ENCODE results near the gene BEND5.

The BEND5 gene

GRCh38 chr1:48761411-48761810 is 15.3 kb downstream of the BEND5 start:
- no peak for DNase-seq

- DNase-seq = no peak
Observed at GRCh38 chr1:48760857-48761256, 15.8 kb downstream of the BEND5 start.

- no peak for DNase-seq
Observed at GRCh38 chr1:48758976-48759375, 17.7 kb downstream of the BEND5 start.

GRCh38 chr1:48757363-48757762 is 19.3 kb downstream of the BEND5 start:
- no peak for DNase-seq

- DNase-seq = no peak
Observed at GRCh38 chr1:48756683-48757316, 19.9 kb downstream of the BEND5 start.

- DNase-seq = no peak
Observed at GRCh38 chr1:48753293-48753692, 23.4 kb downstream of the BEND5 start.

GRCh38 chr1:48750109-48750508 is 26.6 kb downstream of the BEND5 start:
- DNase-seq = no peak

GRCh38 chr1:48749068-48749467 is 27.6 kb downstream of the BEND5 start:
- DNase-seq = no peak

- peak; percentile 20 for DNase-seq
Observed at GRCh38 chr1:48746906-48747305, 29.8 kb downstream of the BEND5 start.

- DNase-seq = no peak
Observed at GRCh38 chr1:48744032-48744431, 32.7 kb downstream of the BEND5 start.

- no peak for DNase-seq
Observed at GRCh38 chr1:48743480-48743879, 33.2 kb downstream of the BEND5 start.

- DNase-seq = peak; percentile 29
Observed at GRCh38 chr1:48741380-48741779, 35.3 kb downstream of the BEND5 start.

- no peak for DNase-seq
Observed at GRCh38 chr1:48740621-48741020, 36.1 kb downstream of the BEND5 start.

GRCh38 chr1:48739091-48739490 is 37.6 kb downstream of the BEND5 start:
- no peak for DNase-seq

- DNase-seq = no peak
Observed at GRCh38 chr1:48738356-48738755, 38.3 kb downstream of the BEND5 start.

- no peak for DNase-seq
Observed at GRCh38 chr1:48735796-48736195, 40.9 kb downstream of the BEND5 start.

- no peak for DNase-seq
Observed at GRCh38 chr1:48730164-48730910, 46.4 kb downstream of the BEND5 start.

GRCh38 chr1:48728584-48728983 is 48.1 kb downstream of the BEND5 start:
- no peak for DNase-seq

- DNase-seq = no peak
Observed at GRCh38 chr1:48726557-48727215, 50.0 kb downstream of the BEND5 start.

GRCh38 chr1:48726139-48726538 is 50.6 kb downstream of the BEND5 start:
- DNase-seq = no peak

- DNase-seq = no peak
Observed at GRCh38 chr1:48725341-48726046, 51.2 kb downstream of the BEND5 start.

- no peak for DNase-seq
Observed at GRCh38 chr1:48720929-48721328, 55.8 kb downstream of the BEND5 start.

GRCh38 chr1:48718705-48719104 is 58.0 kb downstream of the BEND5 start:
- DNase-seq = no peak
